Activated CD4-positive, alpha-beta T cell treated with anti-CD3 and anti-CD28 coated beads, Interleukin-2, Interleukin-6, amounts not matched to agents 100 ng/mL and 50 ng/mL, durations not matched to agents 16 hours and 8 hours (primary cell): Measurements from ENCODE around the gene NTRK1.

Experiments used
- DNase-seq: peaks from one replicate; pipeline ENCODE4 v3.0.0-alpha.2; 2020

NTRK1 gene

GRCh38 chr1:156860628-156861423 is at the start of gene NTRK1:
Gene NTRK1, plus strand, starts transcription at chr1:156860865. Its CDS starts 70 bp downstream, at chr1:156860935.
- peak; percentile 60 for DNase-seq

GRCh38 chr1:156811168-156811567 is 49.5 kb upstream of the NTRK1 start:
- DNase-seq: no peak

GRCh38 chr1:156812293-156812990 is 48.2 kb upstream of the NTRK1 start:
- DNase-seq: no peak

GRCh38 chr1:156813298-156813697 is 47.4 kb upstream of the NTRK1 start:
- no peak for DNase-seq

GRCh38 chr1:156813750-156814570 is 46.7 kb upstream of the NTRK1 start:
- peak; percentile 83 for DNase-seq

- peak; percentile 70 for DNase-seq
These were observed 45.9 kb upstream of the NTRK1 start for GRCh38 chr1:156814571-156815260.

- no peak for DNase-seq
These were observed 45.3 kb upstream of the NTRK1 start for GRCh38 chr1:156815307-156815826.

GRCh38 chr1:156815961-156816422 is 44.7 kb upstream of the NTRK1 start:
- DNase-seq: no peak

GRCh38 chr1:156816561-156817328 is 43.9 kb upstream of the NTRK1 start, which contains the start of gene SH2D2A:
Gene SH2D2A, minus strand, starts transcription at chr1:156816848. Its CDS starts 140 bp downstream, at chr1:156816708.
- peak; percentile 96 for DNase-seq

GRCh38 chr1:156821801-156822200 is 38.9 kb upstream of the NTRK1 start:
- peak; percentile 45 for DNase-seq

GRCh38 chr1:156822680-156823079 is 38.0 kb upstream of the NTRK1 start:
- DNase-seq: no peak

GRCh38 chr1:156823210-156823790 is 37.4 kb upstream of the NTRK1 start:
- DNase-seq: no peak

- no peak for DNase-seq
These were observed 34.0 kb upstream of the NTRK1 start for GRCh38 chr1:156826630-156827029.

GRCh38 chr1:156828400-156829124 is 32.1 kb upstream of the NTRK1 start:
- DNase-seq: no peak

- DNase-seq: no peak
These were observed 28.2 kb upstream of the NTRK1 start for GRCh38 chr1:156832434-156832833.

- DNase-seq: no peak
These were observed 27.1 kb upstream of the NTRK1 start for GRCh38 chr1:156833603-156834002.

GRCh38 chr1:156834322-156834721 is 26.3 kb upstream of the NTRK1 start:
- DNase-seq: no peak

- DNase-seq: peak; percentile 61
These were observed 24.5 kb upstream of the NTRK1 start for GRCh38 chr1:156836041-156836654.

- DNase-seq: no peak
These were observed 23.8 kb upstream of the NTRK1 start for GRCh38 chr1:156836892-156837291.

- peak; percentile 62 for DNase-seq
These were observed 21.7 kb upstream of the NTRK1 start for GRCh38 chr1:156838972-156839371.
